Lung (tissue), 12 donors: ENCODE measurements around the gene KLHL6. TPM values are rescaled to one million over a fixed set of nuclear protein-coding genes. Genes with fewer than 3 reads are reported as not detected.

Experiments
- ATAC-seq: fragments of 200-7000 bp; cut with Tn5 transposase; one replicate; pipeline ENCODE4 v1.9.1; 2020; ENCODE audit warnings: moderate number of reproducible peaks; ENCODE audit not compliant: insufficient read depth, low FRiP score
- DNase-seq, 3 donors: peaks; one replicate each; pipeline ENCODE4 v3.0.0-alpha.2; 2013 to 2017
- H3K27ac ChIP-seq, 2 donors: one replicate each; pipeline ENCODE4 v1.5.1; 2013; ENCODE audit warnings: mild to moderate bottlenecking in 2 of 2, moderate library complexity in 2 of 2, control low read depth in 1 of 2, inconsistent platforms in 1 of 2, low read depth in 1 of 2, low read length in 1 of 2
- H3K27me3 ChIP-seq, 3 donors: one replicate each; pipeline ENCODE4 v1.5.1; 2013; ENCODE audit warnings: low read length in 2 of 3; ENCODE audit not compliant: control insufficient read depth in 3 of 3, insufficient read depth in 3 of 3
- H3K36me3 ChIP-seq, 4 donors: one replicate each; pipeline ENCODE4 v1.5.1; 2013; ENCODE audit warnings: low read length in 4 of 4, mild to moderate bottlenecking in 1 of 4, moderate library complexity in 1 of 4; ENCODE audit not compliant: control insufficient read depth in 4 of 4, insufficient read depth in 4 of 4
- H3K4me1 ChIP-seq, 5 donors: one replicate each; pipeline ENCODE4 v1.5.1; 2013; ENCODE audit warnings: low read length in 5 of 5, mild to moderate bottlenecking in 2 of 5, moderate library complexity in 1 of 5; ENCODE audit not compliant: control insufficient read depth in 5 of 5, insufficient read depth in 5 of 5
- H3K4me3 ChIP-seq: one replicate; pipeline ENCODE4 v1.5.1; 2013; ENCODE audit warnings: mild to moderate bottlenecking, control low read depth, moderate library complexity
- H3K9ac ChIP-seq, 2 donors: one replicate each; pipeline ENCODE4 v1.5.1; 2013; ENCODE audit warnings: low read length in 2 of 2, control low read depth in 1 of 2; ENCODE audit not compliant: insufficient read depth in 1 of 2
- H3K9me3 ChIP-seq, 4 donors: one replicate each; pipeline ENCODE4 v1.5.1; 2013; ENCODE audit warnings: low read length in 3 of 4, mild to moderate bottlenecking in 1 of 4, moderate library complexity in 1 of 4; ENCODE audit not compliant: control insufficient read depth in 4 of 4, insufficient read depth in 3 of 4
- WGBS, 2 donors: extraction: QIAGEN DNeasy Blood & Tissue Kit; methylation state at CpG; one replicate each; pipeline ENCODE4 v1.1.7; 2013; 5-methylcytosine and 5-hydroxymethylcytosine counted together
- polyA plus RNA-seq, 2 donors: library from polyadenylated mRNA; stranded (reverse); fragments of 200-250 nt; gene quantifications; one replicate each; pipeline ENCODE4 v1.2.1, GENCODE V29; 2013
- total RNA-seq, 2 donors: library from RNA; depleted of rRNA in 1 of 2; stranded (reverse); fragments of >200 nt in 1 of 2; gene quantifications; one replicate each; pipeline ENCODE4 v1.2.1, GENCODE V29; 2014 to 2021
- TF ChIP-seq, protein P1 (sequence below): IDR thresholded peaks from 2 replicates; pipeline ENCODE4 v1.5.1; 2012; ENCODE audit warnings: mild to moderate bottlenecking; ENCODE audit errors: control extremely low read depth, extremely low read depth
- donor health status: control.
- donor health status: control.
- donor health status: Bipolar disorder and iron deficiency.
- donor health status: healthy.
- donor health status: DM: yes; HTN: yes; CAD: no.

Gene KLHL6
- total and polyA plus RNA-seq, 4 donors = 3.4 to 18.0 (median 14.1) TPM

- TF ChIP-seq, protein P1, sequence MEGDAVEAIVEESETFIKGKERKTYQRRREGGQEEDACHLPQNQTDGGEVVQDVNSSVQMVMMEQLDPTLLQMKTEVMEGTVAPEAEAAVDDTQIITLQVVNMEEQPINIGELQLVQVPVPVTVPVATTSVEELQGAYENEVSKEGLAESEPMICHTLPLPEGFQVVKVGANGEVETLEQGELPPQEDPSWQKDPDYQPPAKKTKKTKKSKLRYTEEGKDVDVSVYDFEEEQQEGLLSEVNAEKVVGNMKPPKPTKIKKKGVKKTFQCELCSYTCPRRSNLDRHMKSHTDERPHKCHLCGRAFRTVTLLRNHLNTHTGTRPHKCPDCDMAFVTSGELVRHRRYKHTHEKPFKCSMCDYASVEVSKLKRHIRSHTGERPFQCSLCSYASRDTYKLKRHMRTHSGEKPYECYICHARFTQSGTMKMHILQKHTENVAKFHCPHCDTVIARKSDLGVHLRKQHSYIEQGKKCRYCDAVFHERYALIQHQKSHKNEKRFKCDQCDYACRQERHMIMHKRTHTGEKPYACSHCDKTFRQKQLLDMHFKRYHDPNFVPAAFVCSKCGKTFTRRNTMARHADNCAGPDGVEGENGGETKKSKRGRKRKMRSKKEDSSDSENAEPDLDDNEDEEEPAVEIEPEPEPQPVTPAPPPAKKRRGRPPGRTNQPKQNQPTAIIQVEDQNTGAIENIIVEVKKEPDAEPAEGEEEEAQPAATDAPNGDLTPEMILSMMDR = no peak
- Histone ChIP-seq H3K4me1 (peaks cover 0 to 5% (median 0%) of the 10 kb centered on the region in 5 donors), H3K9me3 (no peaks in the 10 kb centered on the region), H3K9ac (no peak overlapping the region), H3K27ac (no peak overlapping the region), H3K27me3 (no peaks in the 10 kb centered on the region), H3K4me3 (no peak overlapping the region), H3K36me3 (peaks cover 0 to 8% (median 1%) of the 10 kb centered on the region in 4 donors)
- 80 to 84% methylated on average over 9 of the region's 9 CpGs for WGBS, 2 donors
- DNase-seq = no peak
- ATAC-seq = no peak
Measured at GRCh38 chr3:183490211-183490601, 65.3 kb downstream of the KLHL6 start.

DNA sequence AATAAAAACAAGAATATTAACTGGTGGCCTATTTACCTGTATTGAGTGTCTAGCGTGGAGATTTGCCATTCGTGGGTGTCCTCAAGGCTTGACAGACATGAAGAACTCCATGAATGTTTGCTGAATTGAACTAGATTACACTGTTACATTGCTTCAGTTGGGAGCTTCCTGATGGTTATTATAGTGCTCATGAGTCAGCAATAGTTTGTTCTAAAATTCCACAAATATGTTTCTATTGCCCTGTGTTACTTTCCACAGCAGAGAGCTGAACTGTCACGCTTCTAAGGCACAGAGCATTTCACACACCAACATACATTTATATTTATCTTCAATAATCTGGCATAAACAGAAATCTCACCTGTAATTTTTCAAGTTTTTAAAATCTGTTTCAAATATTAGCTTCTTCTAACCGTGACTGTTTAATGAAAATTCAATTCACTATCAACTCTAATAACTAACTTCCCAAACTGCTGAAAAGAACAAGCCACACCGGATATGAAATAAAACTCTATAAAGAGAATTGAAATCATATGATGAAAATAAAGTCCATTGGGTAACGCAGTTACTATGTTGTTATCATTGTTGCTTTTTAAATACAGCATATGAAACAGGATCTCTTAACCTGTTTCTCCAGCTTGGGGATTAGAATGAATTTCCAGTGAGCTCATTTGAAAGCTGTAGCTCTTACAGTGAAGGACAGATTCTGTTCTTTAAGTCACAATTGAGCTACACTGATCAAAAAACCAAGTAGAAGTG, 65.9 kb downstream of the KLHL6 start:
- TF ChIP-seq, protein P1 = no peak
- Histone ChIP-seq H3K9me3 (no peaks in the 10 kb centered on the region), H3K4me3 (no peak overlapping the region), H3K27ac (no peak overlapping the region), H3K27me3 (no peaks in the 10 kb centered on the region), H3K4me1 (peaks cover 0 to 5% (median 0%) of the 10 kb centered on the region in 5 donors), H3K9ac (no peak overlapping the region), H3K36me3 (peaks cover 0 to 8% (median 1%) of the 10 kb centered on the region in 4 donors)
- DNase-seq = peak in 2 of 3 donors; percentile 27 to 47
- ATAC-seq = no peak
- WGBS, 2 donors = 70 to 76% methylated on average over 6 of the region's 6 CpGs

DNA sequence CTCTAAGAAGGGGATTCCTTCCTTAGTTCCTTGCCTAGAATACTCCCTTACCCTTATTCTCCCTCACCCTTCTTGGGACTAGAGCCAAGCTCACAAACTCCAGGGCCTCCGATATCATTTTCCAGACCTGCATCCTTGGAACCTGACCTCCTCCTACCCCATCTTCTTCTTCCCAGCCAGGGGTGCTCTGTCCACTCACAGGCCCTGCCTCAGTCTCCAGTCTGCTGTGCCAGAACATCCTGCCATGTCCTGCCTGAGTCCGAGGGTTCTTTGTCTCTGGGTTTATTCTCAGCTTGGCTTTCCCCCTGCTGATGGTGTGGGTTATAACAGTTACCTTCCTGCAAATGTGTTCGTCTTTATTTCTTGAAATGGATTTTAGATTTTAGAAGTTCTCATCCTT, 67.2 kb downstream of the KLHL6 start:
- Histone ChIP-seq H3K4me3 (no peak overlapping the region), H3K27me3 (no peaks in the 10 kb centered on the region), H3K9ac (no peak overlapping the region), H3K4me1 (peaks cover 0 to 5% (median 0%) of the 10 kb centered on the region in 5 donors), H3K27ac (no peak overlapping the region), H3K9me3 (no peaks in the 10 kb centered on the region), H3K36me3 (peaks cover 0 to 5% (median under 1%) of the 10 kb centered on the region in 4 donors)
- WGBS, 2 donors = 96 to 97% methylated on average over 3 of the region's 3 CpGs
- TF ChIP-seq, protein P1 = no peak
- DNase-seq (no peak), ATAC-seq (no peak)

- TF ChIP-seq, protein P1 = no peak
- Histone ChIP-seq H3K9ac (no peak overlapping the region), H3K27ac (no peak overlapping the region), H3K4me1 (peaks cover 0 to 5% (median 0%) of the 10 kb centered on the region in 5 donors), H3K27me3 (no peaks in the 10 kb centered on the region), H3K36me3 (peaks cover 0 to 5% (median 0%) of the 10 kb centered on the region in 4 donors), H3K9me3 (no peaks in the 10 kb centered on the region), H3K4me3 (no peak overlapping the region)
- WGBS, 2 donors = 78 to 85% methylated on average over 6 of the region's 6 CpGs
- DNase-seq = peak in 2 of 3 donors; percentile 28 to 49
- no peak for ATAC-seq
Measured at GRCh38 chr3:183487896-183488295, 67.6 kb downstream of the KLHL6 start.
